Islet of Langerhans (tissue), 1 donor: ENCODE measurements around the gene SOX15.

Experiments used
- FAIRE-seq: peaks from one replicate; lab custom pipeline; 2011; peaks lifted over from hg19 to GRCh38; lab: Jason Lieb, UNC

Gene SOX15

DNA sequence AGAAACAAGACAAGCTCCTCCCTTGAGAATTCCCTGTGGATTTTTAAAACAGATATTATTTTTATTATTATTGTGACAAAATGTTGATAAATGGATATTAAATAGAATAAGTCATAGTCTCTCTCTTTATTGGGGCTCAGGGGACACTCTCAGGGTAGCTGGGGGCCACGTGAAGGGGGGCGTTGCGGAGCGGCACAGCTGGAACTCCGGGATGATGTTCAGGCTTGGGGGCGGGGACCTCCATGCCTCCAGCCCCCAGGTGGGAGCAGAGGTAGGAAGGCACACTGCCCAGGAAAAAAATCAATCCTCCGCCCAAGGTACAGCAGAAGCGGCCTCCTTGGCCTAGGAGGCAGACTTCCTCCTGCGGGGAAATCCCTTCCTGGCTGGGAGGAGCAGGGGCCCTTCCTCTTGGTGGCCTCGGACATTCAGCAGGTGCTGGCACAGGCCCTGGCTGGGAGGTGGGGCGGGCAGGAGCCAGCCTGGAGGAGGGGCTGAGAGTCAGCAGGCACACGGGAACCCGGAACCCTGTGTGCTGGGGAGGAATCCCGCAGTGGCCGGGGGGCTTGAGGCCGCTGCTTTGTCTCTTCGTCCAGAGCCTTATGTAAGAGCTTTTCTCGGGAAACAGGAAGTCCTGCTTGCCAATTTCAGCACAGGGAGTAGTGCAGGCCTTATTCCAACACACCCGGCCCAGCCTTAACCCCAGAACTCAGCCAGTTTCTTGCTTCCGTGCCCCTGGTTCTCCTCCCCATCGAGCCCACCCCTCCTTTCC is 31.9 kb downstream of the SOX15 start:
- FAIRE-seq, result no peak

DNA sequence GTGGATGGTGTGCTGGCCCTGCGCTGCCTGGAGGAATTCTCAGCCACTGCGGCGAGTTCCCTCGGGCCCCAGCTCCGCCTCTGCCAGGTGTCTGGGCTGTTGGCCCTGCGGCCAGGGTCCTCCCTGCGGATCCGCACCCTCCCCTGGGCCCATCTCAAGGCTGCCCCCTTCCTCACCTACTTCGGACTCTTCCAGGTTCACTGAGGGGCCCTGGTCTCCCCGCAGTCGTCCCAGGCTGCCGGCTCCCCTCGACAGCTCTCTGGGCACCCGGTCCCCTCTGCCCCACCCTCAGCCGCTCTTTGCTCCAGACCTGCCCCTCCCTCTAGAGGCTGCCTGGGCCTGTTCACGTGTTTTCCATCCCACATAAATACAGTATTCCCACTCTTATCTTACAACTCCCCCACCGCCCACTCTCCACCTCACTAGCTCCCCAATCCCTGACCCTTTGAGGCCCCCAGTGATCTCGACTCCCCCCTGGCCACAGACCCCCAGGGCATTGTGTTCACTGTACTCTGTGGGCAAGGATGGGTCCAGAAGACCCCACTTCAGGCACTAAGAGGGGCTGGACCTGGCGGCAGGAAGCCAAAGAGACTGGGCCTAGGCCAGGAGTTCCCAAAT is 32.6 kb downstream of the SOX15 start:
- FAIRE-seq, result no peak

DNA sequence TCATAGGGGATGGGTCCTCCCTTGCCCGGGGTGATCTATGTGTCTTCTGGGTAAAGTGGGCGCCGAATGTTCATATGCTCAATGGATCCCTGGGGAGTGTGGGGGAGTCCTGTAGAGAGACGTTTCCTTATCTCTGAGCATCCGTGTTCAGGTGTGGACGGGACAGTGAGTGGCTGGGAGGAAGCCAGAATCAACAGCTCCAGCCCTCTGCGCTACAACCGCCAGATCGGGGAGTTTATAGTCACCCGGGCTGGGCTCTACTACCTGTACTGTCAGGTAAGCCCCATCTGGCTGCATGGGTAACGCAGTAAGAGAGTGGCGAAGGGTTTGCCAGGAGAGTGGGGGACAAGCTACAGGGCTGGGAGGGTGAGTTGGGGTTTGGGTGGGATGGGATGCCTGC is 33.3 kb downstream of the SOX15 start:
- no peak for FAIRE-seq

DNA sequence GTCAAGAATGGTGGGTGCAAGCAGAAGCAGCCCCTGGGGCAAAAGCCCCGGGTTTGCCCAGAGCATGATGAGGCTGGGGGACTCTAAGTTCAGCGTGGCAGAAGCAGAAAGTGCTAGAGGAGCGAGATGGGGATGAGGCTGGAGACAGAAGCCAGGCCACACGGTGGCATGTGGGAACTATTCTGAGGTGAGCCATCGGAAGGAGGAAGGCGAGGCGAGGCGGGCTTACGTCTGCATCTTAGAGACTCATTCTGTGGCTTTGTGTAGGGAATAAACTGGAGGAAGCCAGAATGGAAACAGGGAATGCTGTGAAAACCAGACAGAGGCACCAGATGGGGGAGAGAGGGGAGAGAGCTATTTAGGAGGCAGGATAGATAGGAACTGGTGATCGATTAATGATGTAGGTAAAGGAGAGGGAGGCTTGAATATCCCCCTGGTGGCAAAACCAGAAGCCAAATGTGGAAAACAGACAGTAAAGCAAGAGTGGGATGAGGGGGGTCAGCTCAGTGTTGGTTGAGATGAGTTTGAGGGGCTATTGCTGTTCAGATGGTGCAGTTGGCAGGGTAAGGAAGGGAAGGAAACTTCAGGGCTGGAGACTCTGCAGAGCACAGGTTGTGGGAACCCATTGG is 34.5 kb downstream of the SOX15 start:
- FAIRE-seq, result no peak

DNA sequence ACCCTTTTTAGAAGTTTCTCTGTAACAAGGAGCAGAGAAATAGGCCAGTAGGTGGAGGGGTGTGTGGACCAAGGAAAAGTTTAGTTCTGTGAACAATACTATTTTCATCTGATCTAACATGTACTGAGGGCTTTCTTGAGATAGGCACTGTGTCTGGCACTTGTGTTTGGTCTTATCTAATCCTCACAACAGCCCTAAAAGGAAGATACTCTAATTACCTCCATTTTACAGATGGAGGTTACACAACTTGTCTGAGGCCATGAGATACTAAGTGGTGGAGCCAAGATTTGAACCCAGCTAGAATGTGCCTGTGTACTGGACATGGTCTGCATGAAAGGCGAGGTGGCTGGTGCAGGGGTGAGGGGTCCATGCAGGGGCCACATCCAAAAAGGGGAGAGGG is 36.5 kb downstream of the SOX15 start:
- no peak for FAIRE-seq

DNA sequence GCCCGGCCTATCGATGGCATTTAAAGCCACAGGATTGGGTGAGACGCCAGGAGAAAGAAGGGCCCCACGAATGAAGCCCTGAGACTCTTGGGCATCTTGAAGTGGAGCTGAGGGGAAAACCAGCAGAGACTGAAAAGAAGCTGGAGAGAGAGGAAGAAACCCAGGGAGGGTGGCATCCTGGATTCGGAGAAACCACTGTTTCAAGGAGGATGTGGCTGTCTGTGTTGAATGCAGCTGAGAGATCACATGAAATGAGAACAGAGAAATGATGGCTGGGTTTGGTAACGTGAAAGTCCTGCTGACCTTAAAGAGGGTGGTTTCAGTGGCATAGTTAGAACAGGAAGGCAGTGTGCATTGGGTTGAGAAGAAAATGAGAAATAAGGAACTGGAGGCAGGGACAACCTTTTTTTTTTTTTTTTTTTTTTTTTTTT is 37.3 kb downstream of the SOX15 start:
- FAIRE-seq, result no peak

DNA sequence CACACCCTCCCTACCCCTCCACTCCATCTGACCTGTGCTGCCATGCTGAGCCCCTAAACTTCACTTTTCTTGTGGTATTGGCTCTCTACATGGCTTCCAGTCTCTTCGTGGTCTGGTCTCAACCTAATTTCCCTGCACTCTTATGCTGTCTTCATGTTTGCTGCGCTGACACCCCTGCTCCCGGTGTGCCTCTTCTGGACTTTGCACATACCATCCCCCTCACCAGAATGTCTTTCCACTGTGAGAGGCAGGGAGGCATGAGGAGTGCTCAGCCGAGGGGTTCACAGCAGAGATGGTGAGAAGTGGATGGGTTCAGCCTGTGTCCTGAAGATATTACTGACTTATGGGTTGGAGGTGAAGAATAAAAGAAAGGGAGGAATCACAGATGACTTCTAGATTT is 38.5 kb downstream of the SOX15 start:
- no peak for FAIRE-seq

DNA sequence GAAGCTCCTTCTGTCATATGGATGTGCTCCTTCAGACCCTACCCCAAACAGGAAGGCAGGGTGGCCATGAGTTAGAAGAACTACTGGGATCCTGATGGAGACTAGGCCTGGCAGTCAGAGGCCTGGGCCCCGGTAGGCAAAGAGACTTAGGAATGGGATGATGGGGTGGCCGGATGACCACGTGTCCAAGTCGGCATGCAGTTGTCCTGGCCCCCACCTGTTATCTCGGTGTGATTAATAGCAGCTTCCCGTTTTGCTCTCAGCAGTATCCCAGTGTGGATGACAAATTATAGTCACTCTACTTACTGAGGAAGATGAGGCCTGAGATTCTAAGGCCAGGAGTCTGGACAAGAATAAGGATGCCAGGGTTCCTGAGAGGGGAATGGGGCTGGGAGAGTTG is 39.5 kb downstream of the SOX15 start:
- FAIRE-seq, result no peak

DNA sequence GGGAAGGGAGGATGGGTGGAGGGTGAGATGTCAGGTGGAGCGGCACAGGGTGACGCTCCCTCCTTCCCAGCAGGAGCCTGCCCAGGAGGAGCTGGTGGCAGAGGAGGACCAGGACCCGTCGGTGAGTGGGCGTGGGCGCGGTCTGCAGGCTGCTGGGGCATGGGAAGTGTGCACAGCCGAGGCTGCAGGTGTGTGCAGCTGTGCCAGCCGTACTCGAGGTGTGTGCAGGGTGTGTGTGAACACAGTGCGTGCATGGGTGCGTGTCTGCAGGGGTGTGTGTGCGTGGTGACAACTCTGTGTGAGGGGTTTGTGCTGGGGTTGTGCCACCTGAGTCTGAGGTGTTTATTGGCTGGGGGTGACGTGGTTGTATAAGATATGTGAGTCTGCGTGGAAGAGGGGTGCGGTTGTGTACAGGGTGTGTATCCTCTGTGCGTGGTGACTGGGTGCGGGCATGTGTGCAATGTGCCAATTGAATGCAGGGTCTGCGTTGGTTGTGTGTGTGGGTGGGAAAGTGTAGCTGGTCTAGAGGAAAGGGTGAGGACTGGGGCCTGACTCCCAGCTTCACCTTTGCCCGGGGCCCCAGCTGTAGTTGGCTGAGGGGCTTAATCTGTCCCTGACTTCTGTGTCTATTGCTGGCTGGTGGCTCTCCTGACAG is 40.4 kb downstream of the SOX15 start:
- no peak for FAIRE-seq

DNA sequence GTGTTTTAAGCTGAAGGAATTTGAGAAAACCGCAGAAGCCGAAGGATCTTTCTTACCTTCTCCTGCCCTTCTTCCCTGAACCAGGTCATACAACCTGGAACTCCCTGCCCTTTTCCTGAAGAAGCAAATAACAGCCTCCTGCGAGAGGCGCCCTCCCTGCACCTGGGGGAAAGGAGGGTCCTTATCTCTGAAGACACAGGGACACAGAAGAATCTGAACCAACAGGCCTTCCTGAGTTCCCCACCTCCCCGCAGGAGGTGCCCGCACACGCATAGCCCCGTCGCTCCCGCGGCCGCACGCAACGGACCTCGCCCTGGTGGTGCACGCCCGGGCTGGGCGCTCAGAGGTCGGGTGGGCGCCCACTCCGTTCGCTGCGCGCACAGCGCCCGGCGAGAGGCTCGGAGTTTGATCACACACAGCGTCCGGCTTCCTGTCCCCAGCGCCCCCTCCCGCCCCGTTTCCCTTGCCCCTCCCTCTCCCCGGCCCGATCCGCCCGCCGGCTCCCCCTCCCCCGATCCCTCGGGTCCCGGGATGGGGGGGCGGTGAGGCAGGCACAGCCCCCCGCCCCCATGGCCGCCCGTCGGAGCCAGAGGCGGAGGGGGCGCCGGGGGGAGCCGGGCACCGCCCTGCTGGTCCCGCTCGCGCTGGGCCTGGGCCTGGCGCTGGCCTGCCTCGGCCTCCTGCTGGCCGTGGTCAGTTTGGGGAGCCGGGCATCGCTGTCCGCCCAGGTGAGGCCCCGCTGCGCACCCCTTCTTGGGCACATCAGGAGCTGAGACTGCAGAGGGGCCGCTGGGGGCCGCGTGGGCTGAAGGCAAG is 41.1 kb downstream of the SOX15 start, which contains the start of gene TNFSF12:
TSS of gene TNFSF12 (plus strand) at position 474 of the 816 bp plus-strand sequence. CDS start at position 570, 96 bp downstream.
- FAIRE-seq, result no peak

DNA sequence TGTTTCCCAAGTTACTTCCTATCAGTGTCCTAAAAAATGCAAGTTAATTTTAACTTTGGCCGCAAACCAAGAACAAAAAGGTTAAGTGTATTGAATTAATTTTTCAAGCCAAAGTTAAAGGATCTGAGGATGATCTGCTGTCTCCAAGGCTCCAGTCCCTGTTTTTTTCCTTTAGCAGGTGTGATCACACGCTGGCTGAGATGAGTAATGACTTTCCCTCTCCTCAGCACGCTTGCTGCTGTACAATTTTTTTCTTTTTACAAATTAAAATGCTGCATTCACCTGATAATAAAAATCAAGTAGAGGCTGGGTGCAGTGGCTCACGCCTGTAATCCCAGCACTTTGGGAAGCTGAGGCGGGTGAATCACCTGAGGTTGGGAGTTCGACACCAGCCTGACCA is 45.0 kb downstream of the SOX15 start:
- FAIRE-seq, result no peak

DNA sequence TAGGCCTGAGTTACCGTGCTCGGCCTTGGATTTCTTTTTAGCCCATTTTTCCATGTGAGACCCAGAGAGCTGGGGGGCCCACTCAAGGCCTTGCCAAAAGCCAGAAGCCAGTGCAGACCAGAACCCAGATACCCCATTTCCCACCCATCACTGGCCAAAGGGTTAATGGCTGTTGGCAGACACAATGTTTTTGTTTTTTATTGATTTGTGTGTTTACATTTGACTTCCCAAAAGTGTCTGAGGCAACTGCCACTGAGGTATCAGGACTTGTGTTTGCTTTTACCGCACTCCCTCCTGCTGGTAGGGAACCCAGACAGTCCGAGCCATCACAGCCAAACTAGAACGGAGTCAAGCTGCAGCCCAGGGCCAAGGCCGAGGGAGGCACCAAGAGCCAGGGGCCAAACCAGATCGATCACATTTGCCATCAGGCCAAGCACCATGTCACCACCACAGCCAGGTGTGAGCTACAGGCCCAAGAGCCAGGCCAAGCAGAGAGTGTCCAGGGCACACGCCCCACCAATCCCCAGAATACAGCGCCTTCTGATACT is 48.7 kb downstream of the SOX15 start:
- no peak for FAIRE-seq

DNA sequence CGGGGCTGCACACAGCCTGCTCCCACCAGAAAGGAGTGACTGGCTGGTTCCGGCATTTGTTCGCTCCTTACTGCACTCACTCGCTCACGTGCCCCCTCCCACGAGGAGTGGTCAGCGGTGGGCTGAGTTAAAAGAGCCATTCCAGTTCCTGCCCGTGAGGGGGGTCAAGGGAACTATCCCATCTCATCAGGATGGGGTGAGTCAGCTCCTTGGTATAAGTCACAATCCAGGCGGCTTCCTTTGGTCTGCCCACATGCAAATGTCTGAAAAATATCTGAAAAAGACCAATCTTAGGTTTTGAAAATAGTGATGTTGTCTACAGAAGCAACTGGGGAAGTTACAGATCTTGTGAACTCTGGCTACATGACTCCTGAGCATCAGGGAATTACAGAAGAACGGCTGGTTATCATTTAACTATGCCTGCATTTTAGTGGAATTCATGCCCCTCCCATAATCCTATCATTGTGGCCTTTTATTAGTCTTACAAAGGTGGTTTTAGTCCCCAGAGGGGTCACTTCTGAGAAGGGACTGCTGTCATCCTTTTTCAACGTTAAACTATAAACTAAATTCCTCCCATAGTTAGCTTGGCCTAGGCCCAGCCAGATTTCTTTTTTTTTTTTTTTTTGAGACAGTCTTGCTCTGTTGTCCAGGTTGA is 50.9 kb downstream of the SOX15 start:
- no peak for FAIRE-seq
